ENCODE results near the gene ZC2HC1B. TPM values are rescaled to one million over a fixed set of nuclear protein-coding genes. Genes with fewer than 3 reads are reported as not detected.

Gene ZC2HC1B
- total RNA-seq, 2 donors from 2014 or later = not detected

Other genes starting within 250 kb of the ZC2HC1B start
- gene PHACTR2, start 186.5 kb upstream of the ZC2HC1B start, total RNA-seq = 10 to 100 TPM; 19.9 to 23.6 TPM
- 10 to 100 TPM; 33.3 to 43.1 TPM for gene LTV1, start 21.1 kb upstream of the ZC2HC1B start, total RNA-seq
- gene PLAGL1, start 143.8 kb downstream of the ZC2HC1B start, total RNA-seq = 10 to 100 TPM in 1 of 2 donors, 1 to 10 TPM in 1; 6.1 to 18.3 TPM
- 100 to 1,000 TPM; 181 to 201 TPM for gene SF3B5, start 231.1 kb downstream of the ZC2HC1B start, total RNA-seq